Measurements from ENCODE around the gene EMC8.

GRCh38 chr16:85750827-85751697 is 48.3 kb downstream of the EMC8 start, which contains the start of gene C16orf74:
- TF ChIP-seq POLR2AphosphoS5 (IDR thresholded peaks at IDR 0.05; ENCODE audit: borderline replicate concordance, low read depth, low read length) = no peak
- no peak for TF ChIP-seq EZH2 (IDR thresholded peaks at IDR 0.05)

Measured in SK-N-MC (cell line).